T-helper 2 cell (primary cell): ENCODE results near the gene MLST8.
"Not testable (repeated sequence)": the region's sequence is repeated elsewhere in the genome, so short reads cannot be mapped to it uniquely, and the experiment has no call there.

Experiments used
- DNase-seq, 5 experiments: peaks; one replicate each; pipeline versions ENCODE4 v3.0.0 to v3.0.0-alpha.2; 2012 to 2022

Gene MLST8

DNA sequence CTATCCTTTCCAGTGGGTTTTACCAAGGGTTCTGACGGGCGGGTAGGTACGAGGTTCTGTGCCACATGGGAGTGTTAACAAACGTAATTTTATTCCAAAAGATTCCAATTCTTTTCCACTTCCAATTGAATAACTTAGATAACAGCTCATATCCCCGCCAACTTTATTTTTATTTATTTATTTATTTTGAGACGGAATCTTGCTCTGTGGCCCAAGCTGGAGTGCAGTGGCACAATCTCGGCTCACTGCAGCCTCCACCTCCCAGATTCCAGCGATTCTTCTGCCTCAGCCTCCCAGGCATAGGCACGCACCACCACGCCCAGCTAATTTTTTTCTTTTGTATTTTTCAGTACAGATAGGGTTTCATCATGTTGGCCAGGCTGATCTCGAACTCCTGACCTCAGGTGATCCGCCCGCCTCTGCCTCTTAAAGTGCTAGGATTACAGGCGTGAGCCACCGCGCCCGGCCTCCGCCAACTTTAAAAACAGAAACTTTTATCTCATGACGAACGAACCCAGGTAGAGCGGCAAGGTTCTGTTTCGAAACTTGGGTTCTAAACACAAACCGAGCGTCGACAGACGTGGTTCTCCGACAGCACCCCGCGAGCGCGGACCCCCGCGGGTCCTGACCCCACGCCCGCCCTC is 45.5 kb downstream of the MLST8 start:
- peak in 3 of 5 experiments; percentile 36 to 53 (median 40) for DNase-seq

DNA sequence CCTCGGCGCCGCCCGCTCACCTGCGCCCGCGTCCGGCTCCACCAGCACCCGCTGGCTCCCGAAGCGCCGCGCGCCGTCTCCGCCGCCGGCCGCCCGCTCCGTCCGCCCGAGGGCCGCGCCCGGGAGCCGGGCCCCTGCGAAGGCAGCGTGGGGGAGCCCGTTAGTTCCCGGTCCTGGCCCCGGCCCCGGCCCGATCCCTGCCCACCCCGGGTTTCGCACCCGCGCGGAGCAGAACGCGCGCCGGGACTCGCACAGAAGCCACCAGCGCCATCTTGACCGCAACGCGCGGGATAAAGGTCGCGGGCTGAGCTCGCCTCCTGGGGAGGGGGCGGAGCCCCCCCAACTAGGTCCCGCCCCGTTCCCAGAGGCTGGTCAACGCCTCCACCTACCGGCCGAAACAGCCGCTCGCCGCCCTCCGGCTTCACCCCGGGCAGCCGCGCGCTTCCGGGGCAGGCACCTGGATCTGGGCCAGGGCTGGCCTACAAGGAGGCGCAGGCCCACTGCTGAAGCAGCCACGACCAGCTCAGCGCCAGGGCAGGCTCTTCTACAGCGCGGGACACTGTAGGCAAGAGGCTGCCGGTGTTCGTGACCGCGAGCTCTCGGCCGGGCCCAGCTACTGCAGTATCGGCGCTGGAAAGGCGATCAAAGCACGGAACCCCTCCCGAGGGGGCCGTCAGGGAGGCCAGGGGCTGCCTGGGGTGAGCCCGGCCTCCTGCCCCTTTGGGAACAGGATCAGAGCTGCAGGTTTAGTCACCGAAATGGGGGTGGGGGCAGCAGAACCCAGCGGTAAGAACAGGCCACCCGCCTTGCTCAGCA is 46.2 kb downstream of the MLST8 start, which contains the start of gene ECI1:
Gene ECI1, minus strand, starts transcription at position 292 of the 816 bp plus-strand sequence. Its CDS starts 21 bp downstream, at position 271.
- peak; percentile 57 to 84 (median 67) for DNase-seq

DNA sequence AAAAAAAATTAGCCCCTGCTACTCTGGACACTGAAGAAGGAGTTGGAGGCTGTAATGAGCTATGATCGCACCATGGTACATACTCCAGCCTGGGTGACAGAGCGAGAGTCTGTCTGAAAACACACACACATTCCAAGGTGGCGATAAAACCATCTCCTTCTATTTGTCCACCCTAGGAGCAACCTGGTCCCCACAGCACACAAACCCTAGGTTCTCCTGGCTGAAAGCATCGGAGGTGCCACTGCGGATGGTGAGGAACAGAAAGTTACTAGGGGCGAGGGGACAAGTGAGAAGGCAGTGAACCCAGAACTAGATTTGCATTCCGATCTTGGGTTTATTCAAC is 47.5 kb downstream of the MLST8 start:
- no peak for DNase-seq

DNA sequence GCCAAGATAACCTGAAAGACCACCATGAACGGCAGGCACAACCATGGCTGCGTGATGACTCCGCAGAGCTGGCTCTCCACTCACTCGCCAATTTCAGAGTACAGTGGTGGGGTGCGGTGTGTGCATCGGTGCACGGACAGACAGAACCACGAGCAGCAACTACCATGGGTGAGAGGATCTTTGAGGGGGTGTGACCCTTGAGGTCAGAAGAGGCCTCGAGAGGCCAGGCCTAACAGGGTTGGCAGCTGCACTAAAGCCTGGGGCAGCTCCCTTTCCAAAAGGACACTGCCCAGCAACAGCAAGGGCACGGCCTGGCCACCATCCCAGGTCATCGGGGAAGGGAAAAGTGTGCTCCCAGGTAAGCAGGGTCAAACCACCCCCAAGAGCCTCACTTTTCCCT is 48.0 kb downstream of the MLST8 start:
- DNase-seq, result no peak

DNA sequence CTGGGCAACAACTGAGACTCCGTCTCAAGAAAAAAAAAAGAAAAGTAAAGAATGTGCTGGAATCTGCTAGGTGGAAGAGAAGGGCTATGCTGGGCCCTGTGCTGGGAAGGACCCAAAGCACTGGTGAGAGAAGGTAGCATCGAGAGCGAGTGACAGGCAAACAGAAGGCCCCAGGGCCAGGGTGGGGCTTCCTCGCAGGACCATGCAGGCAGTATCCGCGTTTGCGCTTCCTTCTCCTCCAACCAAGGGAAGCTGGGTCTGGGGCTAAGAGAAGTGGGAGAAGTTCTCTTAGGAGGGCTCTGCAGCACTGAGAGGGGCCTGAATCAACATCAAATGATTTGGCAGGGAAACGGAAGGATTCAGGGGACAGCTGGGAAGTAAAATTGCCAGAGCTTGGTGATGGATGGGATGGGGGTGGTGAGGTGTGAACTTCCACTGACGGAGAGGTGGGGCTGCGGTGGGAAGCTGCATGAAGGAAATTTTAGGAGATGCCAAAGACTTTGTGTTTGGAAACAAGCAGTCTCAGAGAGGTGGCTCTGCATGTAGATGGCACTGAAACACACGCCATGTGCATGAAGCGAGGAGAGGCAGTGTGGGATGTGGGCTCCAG is 51.4 kb downstream of the MLST8 start:
- DNase-seq, result no peak

DNA sequence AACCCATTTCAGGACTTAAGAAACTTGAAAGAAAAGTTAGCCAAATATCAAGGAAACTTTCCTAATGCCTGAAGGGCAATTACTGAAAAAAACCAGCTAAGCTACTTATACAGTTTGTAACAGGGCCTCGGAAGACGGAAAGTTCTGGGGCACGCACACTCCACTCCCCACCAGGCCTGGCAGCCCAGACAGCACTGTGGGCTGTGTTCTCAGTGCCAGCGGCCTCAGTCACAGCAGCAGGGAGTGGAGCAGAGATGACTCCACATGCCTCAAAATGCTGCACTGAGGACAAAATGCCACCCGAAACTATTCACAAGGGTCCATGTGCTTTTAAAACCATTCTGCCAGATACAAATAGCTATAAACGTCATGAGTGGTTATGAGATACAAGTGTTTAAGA is 52.5 kb downstream of the MLST8 start:
- DNase-seq, result no peak

DNA sequence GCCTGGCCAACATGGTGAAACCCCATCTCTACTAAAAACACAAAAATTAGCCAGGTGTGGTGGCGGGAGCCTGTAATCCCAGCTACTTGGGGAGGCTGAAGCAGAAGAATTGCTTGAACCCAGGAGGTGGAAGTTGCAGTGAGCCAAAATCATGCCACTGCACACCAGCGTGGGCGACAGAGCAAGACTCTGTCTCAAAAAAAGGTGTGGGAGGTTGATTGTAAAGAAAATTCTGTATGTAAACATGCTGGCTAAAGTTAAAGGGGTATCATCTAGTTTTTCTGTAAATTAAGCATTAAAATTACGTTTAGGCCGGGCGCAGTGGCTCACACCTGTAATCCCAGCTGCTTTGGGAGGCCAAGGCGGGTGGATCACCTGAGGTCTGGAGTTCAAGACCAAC is 53.3 kb downstream of the MLST8 start:
- not testable (repeated sequence) for DNase-seq
